Inferior parietal cortex (tissue), 1 donor: Measurements from ENCODE around the gene SYT13.

Experiments
- DNase-seq: peaks from one replicate; pipeline ENCODE4 v3.0.0-alpha.2; 2016; ENCODE audit errors: extremely low spot score

The SYT13 gene

DNA sequence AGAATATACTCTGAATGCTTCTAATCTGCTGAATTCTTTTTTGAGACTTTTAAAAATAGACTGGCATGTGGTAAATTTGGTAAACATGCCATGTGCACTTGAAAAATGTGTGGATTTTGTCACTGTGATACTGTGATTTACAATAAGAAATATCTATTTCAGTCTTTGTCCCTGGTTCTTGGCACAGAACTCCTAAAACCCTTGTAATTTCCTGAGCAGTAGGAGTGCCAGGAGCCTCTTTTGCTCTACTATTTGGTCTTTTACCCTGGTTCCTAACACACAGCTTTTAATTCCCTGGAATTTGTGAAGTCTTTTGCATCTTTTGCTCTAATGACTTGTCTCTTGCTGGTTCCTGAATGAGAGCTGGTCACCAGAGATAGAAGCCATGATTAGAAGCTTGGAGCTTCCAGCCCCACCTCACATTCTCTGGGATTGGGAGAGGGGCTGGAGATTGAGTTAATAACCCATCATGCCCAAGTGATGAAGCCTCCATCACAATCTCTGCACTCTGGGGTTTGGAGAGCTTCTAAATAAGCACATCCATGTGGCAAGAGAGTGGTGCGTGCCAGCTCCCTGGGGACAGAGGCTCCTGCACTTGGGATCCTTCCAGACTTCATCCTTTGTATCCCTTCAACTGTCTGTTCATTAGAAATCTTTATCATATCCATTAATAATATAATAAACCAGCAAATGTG is 27.2 kb upstream of the SYT13 start:
- DNase-seq: no peak

GRCh38 chr11:45305874-45306623 is 19.9 kb upstream of the SYT13 start:
- DNase-seq: no peak

DNA sequence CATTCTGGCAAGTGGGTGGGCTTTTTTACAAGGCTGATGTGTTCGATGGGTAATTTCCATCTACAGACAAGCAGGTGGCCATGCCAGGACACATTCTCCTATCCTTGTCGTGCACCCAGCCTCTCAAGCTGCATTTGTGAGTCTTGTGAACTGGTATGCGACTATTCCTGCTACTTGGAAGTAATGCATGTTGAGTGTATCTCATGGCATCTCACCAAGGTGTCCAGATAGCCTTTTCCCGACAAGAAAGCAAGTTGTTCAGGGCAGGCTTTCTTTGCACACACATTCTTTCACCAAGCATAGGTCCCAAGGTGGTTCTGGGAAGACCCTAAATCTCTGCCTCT is 18.8 kb upstream of the SYT13 start:
- DNase-seq: no peak

- no peak for DNase-seq
Observed at GRCh38 chr11:45304111-45304991, 18.2 kb upstream of the SYT13 start.

- no peak for DNase-seq
Observed at GRCh38 chr11:45303316-45303715, 17.2 kb upstream of the SYT13 start.

DNA sequence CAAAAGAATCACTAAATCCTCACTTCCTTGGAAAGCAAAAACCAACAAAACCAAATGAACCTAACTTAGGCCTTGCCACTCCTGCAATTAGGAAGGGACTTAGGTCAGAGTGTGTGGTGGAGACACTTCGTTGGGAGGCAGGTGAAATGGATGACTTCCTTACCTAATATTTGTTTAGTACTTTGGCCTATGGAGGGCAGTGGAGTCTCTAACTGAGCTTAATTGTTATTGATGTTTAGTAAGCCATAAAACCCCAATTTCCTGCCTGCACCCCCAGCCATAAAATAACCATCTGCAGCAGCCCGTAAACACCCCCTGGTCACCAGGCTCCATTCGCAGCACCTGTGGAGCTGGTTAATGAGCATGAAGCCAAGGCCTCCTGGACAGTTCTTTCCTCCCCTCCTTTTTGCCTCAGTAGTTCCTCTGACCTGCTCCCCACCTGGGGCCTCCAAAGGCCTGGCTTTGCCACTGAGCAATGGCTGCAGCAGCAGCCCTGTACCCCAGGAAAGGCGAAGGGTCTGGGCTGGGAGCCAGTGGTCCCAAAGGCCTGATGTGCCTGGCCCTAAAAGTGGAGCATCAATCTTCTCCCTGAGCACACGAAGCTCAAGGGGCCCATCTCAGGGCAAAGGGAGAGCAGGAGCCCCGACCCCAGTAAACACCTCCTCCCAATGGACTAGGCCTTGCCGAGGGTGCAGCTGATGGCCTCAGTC is 15.6 kb upstream of the SYT13 start:
- no peak for DNase-seq

DNA sequence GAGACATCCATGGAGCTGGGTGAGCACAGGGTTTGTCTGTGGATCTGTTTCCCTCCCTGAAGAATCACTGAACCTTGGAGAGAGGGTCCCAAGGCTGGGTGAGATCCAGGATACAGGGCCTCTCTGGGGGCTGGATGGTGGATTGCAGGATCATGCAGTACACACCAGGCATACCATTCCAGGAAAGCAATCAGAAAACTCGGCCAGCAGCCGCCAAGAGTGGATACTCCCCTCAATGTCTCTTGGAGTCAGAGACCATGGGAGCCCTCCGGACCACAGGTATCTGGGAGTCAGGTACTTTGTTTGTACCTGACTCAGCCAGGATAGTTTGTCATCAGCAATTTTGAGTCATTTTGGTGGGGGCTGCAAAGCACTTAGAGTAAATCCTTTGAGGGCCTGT is 14.6 kb upstream of the SYT13 start:
- DNase-seq: no peak

GRCh38 chr11:45298718-45299117 is 12.6 kb upstream of the SYT13 start:
- no peak for DNase-seq

GRCh38 chr11:45296075-45296474 is 9.9 kb upstream of the SYT13 start:
- no peak for DNase-seq

DNA sequence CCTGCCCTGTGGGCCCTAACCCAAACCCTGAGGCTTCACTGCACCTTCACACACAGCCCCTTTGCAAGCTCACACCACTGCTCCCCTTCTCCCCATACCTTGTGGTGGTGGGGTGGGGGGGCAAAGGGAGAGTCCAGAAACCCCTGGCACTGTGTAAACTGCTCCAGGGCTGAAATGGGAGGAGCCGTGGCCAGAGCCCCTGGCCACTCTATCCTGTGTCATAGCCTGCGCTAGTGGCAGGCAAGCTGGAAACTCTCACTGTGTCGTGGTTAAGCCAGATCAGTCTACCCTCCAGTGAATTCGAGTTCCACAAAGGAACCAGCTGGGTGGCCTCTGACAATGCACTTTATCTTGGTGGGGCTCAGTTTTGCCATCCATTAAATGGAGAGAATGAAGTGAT is 8.4 kb upstream of the SYT13 start:
- DNase-seq: no peak

DNA sequence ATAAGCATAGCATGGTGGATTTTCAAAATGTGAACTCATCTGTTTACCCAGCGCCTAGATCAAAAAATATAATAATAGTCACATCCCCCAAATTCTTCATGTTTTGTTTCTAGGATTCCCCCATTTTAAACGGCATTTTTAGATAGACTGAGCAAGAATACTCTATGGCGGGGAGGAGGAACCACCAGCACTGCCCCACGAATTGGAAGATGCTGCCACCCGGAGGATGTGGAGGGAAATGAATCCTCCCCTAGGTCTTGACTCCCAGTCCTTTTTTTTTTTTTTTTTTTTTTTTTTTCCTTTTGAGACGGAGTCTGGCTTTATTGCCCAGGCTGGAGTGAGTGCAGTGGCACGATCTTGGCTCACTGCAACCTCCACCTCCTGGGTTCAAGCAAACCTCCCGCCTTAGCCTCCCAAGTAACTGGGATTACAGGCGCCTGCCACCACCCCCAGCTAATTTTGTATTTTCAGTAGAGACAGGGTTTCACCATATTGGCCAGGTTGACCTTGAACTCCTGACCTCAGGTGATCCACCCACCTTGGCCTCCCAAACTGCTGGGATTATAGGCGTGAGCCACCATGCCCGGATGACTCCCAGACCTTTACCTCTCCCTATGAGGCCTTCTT is 7.5 kb upstream of the SYT13 start:
- DNase-seq: peak; percentile 86

GRCh38 chr11:45290586-45290985 is 4.4 kb upstream of the SYT13 start:
- DNase-seq: no peak

DNA sequence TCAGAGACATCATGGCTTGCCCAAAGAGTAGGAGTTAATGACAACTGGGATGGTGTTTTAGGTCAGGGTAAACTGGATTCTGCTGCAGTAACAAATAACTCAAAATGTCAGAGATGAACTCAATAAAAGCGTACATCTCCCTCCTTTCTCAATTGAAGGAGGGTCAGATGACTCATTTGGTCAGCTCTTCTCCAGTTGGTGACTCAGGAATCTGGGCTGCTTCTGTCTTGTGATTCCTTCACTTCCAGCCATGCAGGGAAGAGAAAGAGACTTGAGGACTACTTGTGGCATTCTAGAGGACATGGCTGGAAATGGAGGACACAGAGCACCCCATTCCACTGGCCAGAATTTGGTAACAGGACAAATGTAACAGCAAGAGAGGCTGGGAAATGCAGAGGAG is 3.2 kb upstream of the SYT13 start:
- no peak for DNase-seq

- no peak for DNase-seq
Observed at GRCh38 chr11:45288339-45288738, 2.2 kb upstream of the SYT13 start.

DNA sequence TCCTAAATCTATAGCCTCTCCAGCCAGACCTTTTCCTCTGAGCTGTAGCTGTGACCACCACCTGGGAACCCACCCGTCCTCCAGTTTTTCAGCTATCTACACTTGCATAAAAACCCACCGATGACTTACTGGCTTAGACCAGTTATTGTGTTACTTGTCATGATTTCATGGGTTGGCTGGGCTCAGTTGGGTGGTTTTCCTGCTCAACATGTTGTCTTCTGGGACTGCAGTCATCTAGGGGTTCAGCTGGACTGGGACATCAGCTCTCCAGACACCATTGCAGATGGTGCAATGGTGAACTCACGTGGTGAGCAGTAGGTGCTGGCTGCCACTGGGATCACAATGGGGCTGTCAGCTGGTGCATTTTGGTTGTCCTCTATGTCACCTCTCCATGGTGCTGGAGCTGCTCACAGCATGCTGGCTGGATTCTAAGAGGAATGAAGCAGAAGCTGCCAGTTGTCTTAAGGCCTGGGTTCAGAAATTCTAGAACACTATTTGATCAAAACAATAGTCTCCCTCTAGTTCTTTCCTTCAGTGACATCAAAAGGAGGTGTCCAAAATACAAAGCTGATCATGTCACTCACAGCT is 1.3 kb upstream of the SYT13 start:
- DNase-seq: no peak

GRCh38 chr11:45285250-45285828 is 802 bp downstream of the SYT13 start:
- DNase-seq: no peak

DNA sequence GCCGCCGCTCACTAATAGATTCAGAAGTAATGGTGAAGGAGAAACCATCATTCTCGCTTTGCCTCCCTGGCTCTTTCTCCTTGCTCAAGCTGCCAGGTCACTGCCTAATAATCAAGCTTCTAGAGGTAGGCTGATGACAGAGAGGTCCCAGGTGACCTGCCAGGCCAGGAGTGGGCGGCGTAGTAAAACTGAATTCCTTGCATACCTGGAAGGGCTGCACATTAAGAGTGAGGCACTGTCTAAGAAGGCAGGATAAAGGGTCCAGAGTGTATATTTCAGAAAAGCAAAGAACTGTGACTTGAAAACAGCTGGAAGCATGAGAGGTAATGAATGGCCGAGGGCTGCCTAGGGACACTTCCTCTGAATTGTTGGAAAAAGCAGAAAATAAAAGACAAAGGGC is 4.1 kb downstream of the SYT13 start:
- no peak for DNase-seq

- no peak for DNase-seq
Observed at GRCh38 chr11:45280449-45280848, 5.7 kb downstream of the SYT13 start.

GRCh38 chr11:45279645-45280044 is 6.5 kb downstream of the SYT13 start:
- DNase-seq: no peak

- peak; percentile 50 for DNase-seq
Observed at GRCh38 chr11:45278714-45279113, 7.4 kb downstream of the SYT13 start.

DNA sequence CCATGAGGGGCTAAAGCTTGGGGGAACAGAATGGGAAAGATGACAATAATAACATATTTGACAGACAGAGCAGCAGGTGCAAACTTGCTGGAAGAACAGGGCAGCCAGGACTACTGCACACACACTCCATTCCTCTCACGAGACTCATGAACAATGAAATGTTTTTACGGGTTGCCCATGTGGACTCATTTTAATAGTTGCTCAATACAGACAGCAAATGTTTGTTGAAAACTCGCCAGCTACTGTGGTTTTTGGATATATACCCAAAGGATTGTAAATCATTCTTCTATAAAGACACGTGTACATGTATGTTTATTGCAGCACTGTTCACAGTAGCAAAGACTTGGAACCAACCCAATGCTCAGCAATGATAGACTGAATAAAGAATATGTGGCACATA is 10.3 kb downstream of the SYT13 start:
- no peak for DNase-seq
